Measurements from ENCODE around the gene CENPC.
"Not testable (repeated sequence)": the region's sequence is repeated elsewhere in the genome, so short reads cannot be mapped to it uniquely, and the experiment has no call there.

Gene CENPC

GRCh38 chr4:67533112-67533511 is 12.2 kb downstream of the CENPC start:
- no peak overlapping the region for H3K4me3 ChIP-seq (ENCODE audit: low read depth, low read length)
- no peak for DNase-seq (ENCODE audit: low read depth)
- TF ChIP-seq MYC (IDR thresholded peaks at IDR 0.05; ENCODE audit: low read depth, low read length), result no peak
- TF ChIP-seq MAX (IDR thresholded peaks at IDR 0.05; ENCODE audit: low read depth, low read length), result no peak
- TF ChIP-seq CTCF (IDR thresholded peaks at IDR 0.05; ENCODE audit: low read depth, low read length), result no peak
- TF ChIP-seq POLR2A (IDR thresholded peaks at IDR 0.05; ENCODE audit: extremely low read depth, insufficient read length), result no peak

- H3K4me3 ChIP-seq (ENCODE audit: low read depth, low read length); DNase-seq (ENCODE audit: low read depth): not testable (repeated sequence)
Measured at GRCh38 chr4:67532397-67532796, 12.9 kb downstream of the CENPC start.

GRCh38 chr4:67531379-67531962 is 13.8 kb downstream of the CENPC start:
- TF ChIP-seq POLR2A (IDR thresholded peaks at IDR 0.05; ENCODE audit: extremely low read depth, insufficient read length) (no peak), CTCF (IDR thresholded peaks at IDR 0.05; ENCODE audit: low read depth, low read length) (no peak), MYC (IDR thresholded peaks at IDR 0.05; ENCODE audit: low read depth, low read length) (no peak), MAX (IDR thresholded peaks at IDR 0.05; ENCODE audit: low read depth, low read length) (no peak)
- DNase-seq (ENCODE audit: low read depth), result no peak
- no peak overlapping the region for H3K4me3 ChIP-seq (ENCODE audit: low read depth, low read length)

- not testable (repeated sequence) for H3K4me3 ChIP-seq (ENCODE audit: low read depth, low read length); DNase-seq (ENCODE audit: low read depth)
Measured at GRCh38 chr4:67524140-67524539, 21.2 kb downstream of the CENPC start.

- TF ChIP-seq POLR2A (IDR thresholded peaks at IDR 0.05; ENCODE audit: extremely low read depth, insufficient read length) (no peak), MAX (IDR thresholded peaks at IDR 0.05; ENCODE audit: low read depth, low read length) (no peak), CTCF (IDR thresholded peaks at IDR 0.05; ENCODE audit: low read depth, low read length) (no peak), MYC (IDR thresholded peaks at IDR 0.05; ENCODE audit: low read depth, low read length) (no peak)
- no peak overlapping the region for H3K4me3 ChIP-seq (ENCODE audit: low read depth, low read length)
- DNase-seq (ENCODE audit: low read depth), result peak; percentile 8
Measured at GRCh38 chr4:67522851-67523671, 22.2 kb downstream of the CENPC start.

GRCh38 chr4:67522230-67522629 is 23.1 kb downstream of the CENPC start:
- DNase-seq (ENCODE audit: low read depth), result no peak
- no peak overlapping the region for H3K4me3 ChIP-seq (ENCODE audit: low read depth, low read length)
- no peak for TF ChIP-seq CTCF (IDR thresholded peaks at IDR 0.05; ENCODE audit: low read depth, low read length)
- no peak for TF ChIP-seq POLR2A (IDR thresholded peaks at IDR 0.05; ENCODE audit: extremely low read depth, insufficient read length)
- TF ChIP-seq MYC (IDR thresholded peaks at IDR 0.05; ENCODE audit: low read depth, low read length), result no peak
- no peak for TF ChIP-seq MAX (IDR thresholded peaks at IDR 0.05; ENCODE audit: low read depth, low read length)

- TF ChIP-seq POLR2A (IDR thresholded peaks at IDR 0.05; ENCODE audit: extremely low read depth, insufficient read length) (no peak), MAX (IDR thresholded peaks at IDR 0.05; ENCODE audit: low read depth, low read length) (no peak), CTCF (IDR thresholded peaks at IDR 0.05; ENCODE audit: low read depth, low read length) (no peak), MYC (IDR thresholded peaks at IDR 0.05; ENCODE audit: low read depth, low read length) (no peak)
- no peak overlapping the region for H3K4me3 ChIP-seq (ENCODE audit: low read depth, low read length)
- no peak for DNase-seq (ENCODE audit: low read depth)
Measured at GRCh38 chr4:67521506-67521905, 23.8 kb downstream of the CENPC start.

All from NB4 (cell line).